DND-41 (cell line): Measurements from ENCODE around the gene MTA2.

Experiments used
- ATAC-seq: fragments of 200-7000 bp; cut with Tn5 transposase; 3 replicates; pipeline ENCODE4 v1.9.1; 2021; ENCODE audit warnings: low read depth; ENCODE audit not compliant: insufficient read depth
- DNase-seq: peaks from one replicate; pipeline ENCODE4 v3.0.0-alpha.2; 2020
- H2AFZ ChIP-seq: 2 replicates; pipeline ENCODE4 v1.6.0; 2012; ENCODE audit warnings: low read depth, low read length
- H3K27ac ChIP-seq: 2 replicates; pipeline ENCODE4 v1.5.1; 2012; ENCODE audit warnings: low read length, inconsistent platforms
- H3K27me3 ChIP-seq: fragments of 200-600 bp; sonication (generic); 2 replicates; pipeline ENCODE4 v1.6.0; 2012; ENCODE audit warnings: low read length, mild to moderate bottlenecking, inconsistent platforms; ENCODE audit not compliant: insufficient read depth, poor library complexity
- H3K36me3 ChIP-seq: 2 replicates; pipeline ENCODE4 v1.5.1; 2012; ENCODE audit warnings: low read length, inconsistent platforms; ENCODE audit not compliant: insufficient read depth
- H3K4me1 ChIP-seq: 2 replicates; pipeline ENCODE4 v1.5.1; 2012; ENCODE audit warnings: mild to moderate bottlenecking, low read length; ENCODE audit not compliant: insufficient read depth
- H3K4me2 ChIP-seq: 2 replicates; pipeline ENCODE4 v1.6.0; 2012; ENCODE audit warnings: mild to moderate bottlenecking, moderate library complexity, low read length, inconsistent platforms; ENCODE audit not compliant: insufficient read depth
- H3K4me3 ChIP-seq, 2 experiments: fragments of 200-600 bp in 1 of 2; shearing (Covaris generic) in 1 of 2; 2 replicates each; pipeline ENCODE4 v1.5.1; 2012 to 2016; ENCODE audit warnings: inconsistent platforms in 2 of 2, low read length in 2 of 2, mild to moderate bottlenecking in 2 of 2, low read depth in 1 of 2, moderate library complexity in 1 of 2
- H3K79me2 ChIP-seq: 2 replicates; pipeline ENCODE4 v1.6.0; 2012; ENCODE audit warnings: low read length, inconsistent platforms; ENCODE audit not compliant: insufficient read depth
- H3K9ac ChIP-seq: 2 replicates; pipeline ENCODE4 v1.6.0; 2012; ENCODE audit warnings: low read depth, mild to moderate bottlenecking, inconsistent platforms, low read length, moderate library complexity
- H3K9me3 ChIP-seq: 2 replicates; pipeline ENCODE4 v1.5.1; 2012; ENCODE audit warnings: low read length, moderate library complexity, mild to moderate bottlenecking, inconsistent platforms; ENCODE audit not compliant: insufficient read depth, severe bottlenecking
- H4K20me1 ChIP-seq: 2 replicates; pipeline ENCODE4 v1.6.0; 2012; ENCODE audit warnings: low read length; ENCODE audit not compliant: insufficient read depth
- EZH2 ChIP-seq: IDR thresholded peaks from 3 replicates; pipeline ENCODE4 v1.6.1; 2012; ENCODE audit warnings: borderline replicate concordance, low read depth, mild to moderate bottlenecking, moderate library complexity, low read length, inconsistent platforms; ENCODE audit not compliant: severe bottlenecking
- TF ChIP-seq, protein P1 (sequence below): IDR thresholded peaks from 2 replicates; pipeline ENCODE4 v1.5.1; 2012; ENCODE audit warnings: borderline replicate concordance, low read length, moderate library complexity, mild to moderate bottlenecking; ENCODE audit not compliant: poor library complexity, severe bottlenecking; ENCODE audit errors: extremely low read depth

The MTA2 gene

DNA sequence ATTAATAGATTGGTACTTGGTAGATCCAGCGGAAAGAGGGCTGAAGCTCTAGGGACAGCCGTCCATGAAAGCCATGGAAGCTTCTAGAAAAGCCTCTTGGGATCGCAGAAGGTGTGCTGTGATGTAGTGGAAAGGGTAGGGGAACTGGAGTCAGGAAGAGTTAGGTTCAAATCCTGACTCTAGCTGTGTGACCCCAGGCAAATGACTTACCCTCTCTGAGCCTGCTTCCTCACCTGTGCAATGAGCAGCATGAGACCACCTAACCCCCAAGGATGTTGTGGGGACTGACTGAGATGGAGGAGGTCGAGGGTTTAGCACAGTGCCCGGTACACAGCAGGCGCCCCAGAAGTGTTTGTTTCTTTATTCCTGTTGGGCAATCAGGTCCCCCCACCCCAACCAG, 8.7 kb upstream of the MTA2 start:
- Histone ChIP-seq H3K27ac (no peak overlapping the region), H3K79me2 (peaks cover 12% of the 10 kb centered on the region), H3K9ac (no peak overlapping the region), H3K4me3 (no peak overlapping the region), H3K9me3 (no peaks in the 10 kb centered on the region), H3K4me1 (peaks cover 21% of the 10 kb centered on the region), H3K36me3 (peaks cover 36% of the 10 kb centered on the region), H3K27me3 (no peaks in the 10 kb centered on the region), H3K4me2 (no peak overlapping the region), H4K20me1 (no peaks in the 10 kb centered on the region), H2AFZ (no peak overlapping the region)
- DNase-seq (no peak), ATAC-seq (no peak)
- TF ChIP-seq EZH2, result no peak
- TF ChIP-seq, protein P1, sequence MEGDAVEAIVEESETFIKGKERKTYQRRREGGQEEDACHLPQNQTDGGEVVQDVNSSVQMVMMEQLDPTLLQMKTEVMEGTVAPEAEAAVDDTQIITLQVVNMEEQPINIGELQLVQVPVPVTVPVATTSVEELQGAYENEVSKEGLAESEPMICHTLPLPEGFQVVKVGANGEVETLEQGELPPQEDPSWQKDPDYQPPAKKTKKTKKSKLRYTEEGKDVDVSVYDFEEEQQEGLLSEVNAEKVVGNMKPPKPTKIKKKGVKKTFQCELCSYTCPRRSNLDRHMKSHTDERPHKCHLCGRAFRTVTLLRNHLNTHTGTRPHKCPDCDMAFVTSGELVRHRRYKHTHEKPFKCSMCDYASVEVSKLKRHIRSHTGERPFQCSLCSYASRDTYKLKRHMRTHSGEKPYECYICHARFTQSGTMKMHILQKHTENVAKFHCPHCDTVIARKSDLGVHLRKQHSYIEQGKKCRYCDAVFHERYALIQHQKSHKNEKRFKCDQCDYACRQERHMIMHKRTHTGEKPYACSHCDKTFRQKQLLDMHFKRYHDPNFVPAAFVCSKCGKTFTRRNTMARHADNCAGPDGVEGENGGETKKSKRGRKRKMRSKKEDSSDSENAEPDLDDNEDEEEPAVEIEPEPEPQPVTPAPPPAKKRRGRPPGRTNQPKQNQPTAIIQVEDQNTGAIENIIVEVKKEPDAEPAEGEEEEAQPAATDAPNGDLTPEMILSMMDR, result no peak

DNA sequence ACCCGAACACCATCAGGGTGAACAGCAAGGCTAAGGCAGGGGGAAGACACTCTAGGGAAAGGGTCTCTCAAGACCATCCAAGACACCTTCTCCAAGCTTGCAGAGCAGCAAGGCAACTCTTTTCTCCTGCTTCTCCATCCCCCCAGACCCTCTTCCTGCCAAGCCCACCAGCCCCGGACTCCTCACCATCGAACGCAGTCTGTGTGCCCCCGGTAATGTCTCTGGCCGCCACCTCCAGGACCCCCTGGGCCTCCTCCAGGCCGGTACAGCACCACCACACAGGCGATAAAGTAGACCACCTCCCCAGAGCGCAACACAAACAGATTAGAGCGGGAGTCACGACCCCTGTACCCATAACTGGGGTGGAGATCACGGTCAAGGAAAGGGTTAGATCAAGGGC, 7.1 kb upstream of the MTA2 start:
- H4K20me1 ChIP-seq, result no peaks in the 10 kb centered on the region
- H3K4me2 ChIP-seq, result no peak overlapping the region
- no peaks in the 10 kb centered on the region for H3K9me3 ChIP-seq
- H3K27ac ChIP-seq, result no peak overlapping the region
- no peak overlapping the region for H3K4me3 ChIP-seq
- H2AFZ ChIP-seq, result no peak overlapping the region
- H3K9ac ChIP-seq, result no peak overlapping the region
- TF ChIP-seq EZH2, result no peak
- TF ChIP-seq, protein P1, result no peak
- H3K36me3 ChIP-seq, result peaks cover 38% of the 10 kb centered on the region
- no peak for ATAC-seq
- no peaks in the 10 kb centered on the region for H3K27me3 ChIP-seq
- peaks cover 21% of the 10 kb centered on the region for H3K4me1 ChIP-seq
- no peak for DNase-seq
- peaks cover 12% of the 10 kb centered on the region for H3K79me2 ChIP-seq

DNA sequence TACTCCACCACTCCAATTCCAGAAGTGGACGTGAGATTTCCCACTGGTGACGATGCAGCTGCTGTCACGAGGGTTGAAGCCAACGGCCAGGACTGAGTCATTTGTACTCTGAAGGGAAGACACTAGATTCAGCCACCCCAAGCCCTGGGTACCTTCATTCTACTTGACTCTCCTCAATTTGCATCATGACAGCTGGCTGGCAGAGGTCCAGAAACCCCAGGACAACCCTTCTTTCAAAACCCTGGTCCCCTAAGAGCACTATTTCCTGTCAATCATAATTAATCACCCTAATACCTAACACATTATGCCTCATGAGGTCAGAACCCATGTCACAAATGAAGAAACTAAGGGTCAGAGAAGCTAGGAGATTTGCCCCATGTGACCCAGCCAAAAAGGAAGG, 6.0 kb upstream of the MTA2 start:
- no peaks in the 10 kb centered on the region for H3K9me3 ChIP-seq
- peaks cover 18% of the 10 kb centered on the region for H3K4me1 ChIP-seq
- no peak overlapping the region for H3K4me2 ChIP-seq
- no peak overlapping the region for H3K4me3 ChIP-seq
- no peaks in the 10 kb centered on the region for H4K20me1 ChIP-seq
- H3K9ac ChIP-seq, result no peak overlapping the region
- ATAC-seq, result no peak
- no peak overlapping the region for H3K27ac ChIP-seq
- peaks cover 40% of the 10 kb centered on the region for H3K36me3 ChIP-seq
- no peak overlapping the region for H2AFZ ChIP-seq
- H3K79me2 ChIP-seq, result peaks cover 12% of the 10 kb centered on the region
- TF ChIP-seq, protein P1, result no peak
- no peak for TF ChIP-seq EZH2
- no peaks in the 10 kb centered on the region for H3K27me3 ChIP-seq
- no peak for DNase-seq

DNA sequence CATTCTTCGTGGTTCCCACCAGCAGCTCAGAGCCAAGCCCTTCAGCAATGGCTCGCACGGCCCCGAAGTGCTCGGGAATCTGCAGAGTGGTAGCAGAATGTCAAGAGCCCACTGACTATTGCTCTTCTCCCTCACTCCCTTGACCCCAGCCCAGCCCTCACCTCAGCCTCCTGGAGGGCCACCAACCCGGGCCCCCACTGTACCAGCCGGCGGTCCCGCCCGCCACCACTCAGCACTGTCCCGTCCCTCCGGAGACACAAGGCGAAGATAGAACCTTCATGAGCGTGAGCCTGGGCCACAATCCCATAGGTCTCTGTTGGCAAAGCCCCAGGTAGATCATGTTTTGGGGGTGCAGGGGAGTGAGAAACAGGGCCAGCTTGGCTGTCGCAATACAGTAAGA, 4.2 kb upstream of the MTA2 start:
- no peak overlapping the region for H3K9ac ChIP-seq
- H3K36me3 ChIP-seq, result peaks cover 45% of the 10 kb centered on the region
- no peak for TF ChIP-seq EZH2
- TF ChIP-seq, protein P1, result no peak

More for the DNA sequence above, 4.2 kb upstream of the MTA2 start:
- DNase-seq (no peak), ATAC-seq (no peak)
- Histone ChIP-seq H3K9me3 (no peaks in the 10 kb centered on the region), H4K20me1 (no peaks in the 10 kb centered on the region), H3K4me3 (no peak overlapping the region), H3K27ac (no peak overlapping the region), H3K27me3 (no peaks in the 10 kb centered on the region), H3K79me2 (peaks cover 7% of the 10 kb centered on the region), H3K4me2 (no peak overlapping the region), H3K4me1 (peaks cover 15% of the 10 kb centered on the region), H2AFZ (no peak overlapping the region)
